ENCODE measurements around the gene HSP90AB1. TPM values are rescaled to one million over a fixed set of nuclear protein-coding genes. Genes with fewer than 3 reads are reported as not detected.

Gene HSP90AB1
- total RNA-seq, 3 donors from 2014 or later: 322 to 593 (median 399) TPM

DNA sequence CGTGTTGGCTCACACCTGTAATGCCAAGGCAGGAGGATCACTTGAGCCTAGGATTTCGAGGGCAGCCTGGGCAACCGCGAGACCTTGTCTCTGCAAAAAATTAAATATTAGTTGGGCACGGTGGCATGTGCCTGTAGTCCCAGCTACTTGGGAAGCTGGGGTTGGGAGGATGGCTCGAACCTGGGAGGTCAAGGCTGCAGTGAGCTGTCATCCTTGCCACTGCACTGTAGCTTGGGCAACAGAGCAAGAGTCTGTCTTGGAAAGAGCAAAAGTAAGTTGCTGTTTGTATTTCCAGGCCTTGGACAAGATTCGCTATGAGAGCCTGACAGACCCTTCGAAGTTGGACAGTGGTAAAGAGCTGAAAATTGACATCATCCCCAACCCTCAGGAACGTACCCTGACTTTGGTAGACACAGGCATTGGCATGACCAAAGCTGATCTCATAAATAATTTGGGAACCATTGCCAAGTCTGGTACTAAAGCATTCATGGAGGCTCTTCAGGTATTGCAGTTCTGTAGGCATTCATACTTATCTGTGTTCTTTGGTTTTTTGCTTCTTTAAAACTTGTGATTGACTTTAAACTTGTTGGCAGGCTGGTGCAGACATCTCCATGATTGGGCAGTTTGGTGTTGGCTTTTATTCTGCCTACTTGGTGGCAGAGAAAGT, 2.3 kb downstream of the HSP90AB1 start:
- intact Hi-C loops (cut with DNase I, micrococcal nuclease): no loop called here
- Histone ChIP-seq H3K9me3 (no peaks in the 10 kb centered on the region), H3K4me1 (ENCODE audit: low read depth) (peaks cover 15% of the 10 kb centered on the region), H3K4me3 (no peak overlapping the region), H3K36me3 (ENCODE audit: low read depth) (peaks cover 25% of the 10 kb centered on the region)
- no peak for ATAC-seq
- TF ChIP-seq, protein P1, sequence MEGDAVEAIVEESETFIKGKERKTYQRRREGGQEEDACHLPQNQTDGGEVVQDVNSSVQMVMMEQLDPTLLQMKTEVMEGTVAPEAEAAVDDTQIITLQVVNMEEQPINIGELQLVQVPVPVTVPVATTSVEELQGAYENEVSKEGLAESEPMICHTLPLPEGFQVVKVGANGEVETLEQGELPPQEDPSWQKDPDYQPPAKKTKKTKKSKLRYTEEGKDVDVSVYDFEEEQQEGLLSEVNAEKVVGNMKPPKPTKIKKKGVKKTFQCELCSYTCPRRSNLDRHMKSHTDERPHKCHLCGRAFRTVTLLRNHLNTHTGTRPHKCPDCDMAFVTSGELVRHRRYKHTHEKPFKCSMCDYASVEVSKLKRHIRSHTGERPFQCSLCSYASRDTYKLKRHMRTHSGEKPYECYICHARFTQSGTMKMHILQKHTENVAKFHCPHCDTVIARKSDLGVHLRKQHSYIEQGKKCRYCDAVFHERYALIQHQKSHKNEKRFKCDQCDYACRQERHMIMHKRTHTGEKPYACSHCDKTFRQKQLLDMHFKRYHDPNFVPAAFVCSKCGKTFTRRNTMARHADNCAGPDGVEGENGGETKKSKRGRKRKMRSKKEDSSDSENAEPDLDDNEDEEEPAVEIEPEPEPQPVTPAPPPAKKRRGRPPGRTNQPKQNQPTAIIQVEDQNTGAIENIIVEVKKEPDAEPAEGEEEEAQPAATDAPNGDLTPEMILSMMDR (IDR thresholded peaks at IDR 0.05): no peak
- DNase-seq: no peak

DNA sequence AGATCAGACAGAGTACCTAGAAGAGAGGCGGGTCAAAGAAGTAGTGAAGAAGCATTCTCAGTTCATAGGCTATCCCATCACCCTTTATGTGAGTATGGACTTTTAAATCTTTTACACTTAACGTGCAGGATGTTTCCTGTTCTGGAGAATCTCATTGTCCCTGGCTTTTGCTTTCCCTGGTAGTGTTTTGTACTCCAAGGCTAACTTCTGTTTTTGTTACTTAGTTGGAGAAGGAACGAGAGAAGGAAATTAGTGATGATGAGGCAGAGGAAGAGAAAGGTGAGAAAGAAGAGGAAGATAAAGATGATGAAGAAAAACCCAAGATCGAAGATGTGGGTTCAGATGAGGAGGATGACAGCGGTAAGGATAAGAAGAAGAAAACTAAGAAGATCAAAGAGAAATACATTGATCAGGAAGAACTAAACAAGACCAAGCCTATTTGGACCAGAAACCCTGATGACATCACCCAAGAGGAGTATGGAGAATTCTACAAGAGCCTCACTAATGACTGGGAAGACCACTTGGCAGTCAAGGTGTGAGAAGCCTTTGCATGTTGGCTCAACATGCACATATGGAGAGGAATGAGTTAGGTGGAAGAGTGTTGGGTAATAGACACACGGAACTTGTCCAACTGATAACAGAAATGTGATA, 3.3 kb downstream of the HSP90AB1 start:
- DNase-seq (no peak), ATAC-seq (no peak)
- no peaks in the 10 kb centered on the region for H3K9me3 ChIP-seq
- peaks cover 15% of the 10 kb centered on the region for H3K4me1 ChIP-seq (ENCODE audit: low read depth)
- peaks cover 26% of the 10 kb centered on the region for H3K36me3 ChIP-seq (ENCODE audit: low read depth)
- intact Hi-C loops (cut with DNase I, micrococcal nuclease): no loop called here
- no peak overlapping the region for H3K4me3 ChIP-seq
- TF ChIP-seq, protein P1 (IDR thresholded peaks at IDR 0.05): no peak

DNA sequence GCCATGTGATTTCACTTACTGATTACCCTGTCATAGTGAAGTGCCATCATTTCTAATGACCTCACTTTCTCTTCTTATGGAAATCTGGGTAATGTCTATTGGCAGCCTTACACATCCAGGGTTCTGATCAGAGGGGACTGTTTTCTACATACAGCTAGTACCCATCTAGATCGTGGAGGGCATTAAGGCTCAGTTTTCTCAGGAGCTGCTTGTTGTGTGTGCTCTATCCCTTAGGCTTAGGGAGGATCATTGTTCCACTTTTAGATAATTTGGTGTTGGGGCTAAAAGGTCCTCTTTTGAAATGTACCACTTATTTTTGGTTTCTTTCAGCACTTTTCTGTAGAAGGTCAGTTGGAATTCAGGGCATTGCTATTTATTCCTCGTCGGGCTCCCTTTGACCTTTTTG, 3.8 kb downstream of the HSP90AB1 start:
- no peak for ATAC-seq

DNA sequence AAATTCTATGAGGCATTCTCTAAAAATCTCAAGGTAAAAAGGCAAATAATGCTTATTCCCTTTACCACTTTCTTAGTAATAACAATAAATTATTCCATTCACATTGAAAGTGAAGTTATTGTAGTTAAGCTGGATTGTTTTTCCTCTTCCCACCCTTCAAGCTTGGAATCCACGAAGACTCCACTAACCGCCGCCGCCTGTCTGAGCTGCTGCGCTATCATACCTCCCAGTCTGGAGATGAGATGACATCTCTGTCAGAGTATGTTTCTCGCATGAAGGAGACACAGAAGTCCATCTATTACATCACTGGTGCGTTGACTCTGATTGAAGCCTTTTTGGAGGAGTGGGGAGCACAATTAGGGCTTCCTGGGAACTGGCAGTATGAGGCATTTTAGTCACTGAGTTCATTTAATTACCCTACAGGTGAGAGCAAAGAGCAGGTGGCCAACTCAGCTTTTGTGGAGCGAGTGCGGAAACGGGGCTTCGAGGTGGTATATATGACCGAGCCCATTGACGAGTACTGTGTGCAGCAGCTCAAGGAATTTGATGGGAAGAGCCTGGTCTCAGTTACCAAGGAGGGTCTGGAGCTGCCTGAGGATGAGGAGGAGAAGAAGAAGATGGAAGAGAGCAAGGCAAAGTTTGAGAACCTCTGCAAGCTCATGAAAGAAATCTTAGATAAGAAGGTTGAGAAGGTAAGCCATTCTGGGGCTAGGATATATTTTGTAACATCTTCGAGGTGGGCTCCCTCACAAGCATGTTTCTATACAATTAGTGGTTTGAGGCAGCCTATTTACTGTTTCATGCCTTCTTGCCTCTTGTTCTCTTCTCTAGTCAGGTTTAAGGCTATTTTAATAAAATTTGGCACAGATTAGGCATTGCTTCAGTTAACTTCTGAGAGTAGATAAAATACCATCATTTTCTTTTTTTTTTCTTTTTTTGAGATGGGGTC, 4.9 kb downstream of the HSP90AB1 start:
- Histone ChIP-seq H3K4me1 (ENCODE audit: low read depth) (peaks cover 26% of the 10 kb centered on the region), H3K9me3 (no peaks in the 10 kb centered on the region), H3K36me3 (ENCODE audit: low read depth) (peaks cover 26% of the 10 kb centered on the region), H3K4me3 (no peak overlapping the region)
- no peak for DNase-seq
- intact Hi-C loops (cut with DNase I, micrococcal nuclease): no loop called here
- TF ChIP-seq, protein P1 (IDR thresholded peaks at IDR 0.05): no peak
- no peak for ATAC-seq

More for the DNA sequence above, 3.8 kb downstream of the HSP90AB1 start:
- Histone ChIP-seq H3K4me1 (ENCODE audit: low read depth) (peaks cover 15% of the 10 kb centered on the region), H3K36me3 (ENCODE audit: low read depth) (peaks cover 26% of the 10 kb centered on the region), H3K9me3 (no peaks in the 10 kb centered on the region), H3K4me3 (no peak overlapping the region)
- intact Hi-C loops (cut with DNase I, micrococcal nuclease): no loop called here
- no peak for DNase-seq
- TF ChIP-seq, protein P1 (IDR thresholded peaks at IDR 0.05): no peak

DNA sequence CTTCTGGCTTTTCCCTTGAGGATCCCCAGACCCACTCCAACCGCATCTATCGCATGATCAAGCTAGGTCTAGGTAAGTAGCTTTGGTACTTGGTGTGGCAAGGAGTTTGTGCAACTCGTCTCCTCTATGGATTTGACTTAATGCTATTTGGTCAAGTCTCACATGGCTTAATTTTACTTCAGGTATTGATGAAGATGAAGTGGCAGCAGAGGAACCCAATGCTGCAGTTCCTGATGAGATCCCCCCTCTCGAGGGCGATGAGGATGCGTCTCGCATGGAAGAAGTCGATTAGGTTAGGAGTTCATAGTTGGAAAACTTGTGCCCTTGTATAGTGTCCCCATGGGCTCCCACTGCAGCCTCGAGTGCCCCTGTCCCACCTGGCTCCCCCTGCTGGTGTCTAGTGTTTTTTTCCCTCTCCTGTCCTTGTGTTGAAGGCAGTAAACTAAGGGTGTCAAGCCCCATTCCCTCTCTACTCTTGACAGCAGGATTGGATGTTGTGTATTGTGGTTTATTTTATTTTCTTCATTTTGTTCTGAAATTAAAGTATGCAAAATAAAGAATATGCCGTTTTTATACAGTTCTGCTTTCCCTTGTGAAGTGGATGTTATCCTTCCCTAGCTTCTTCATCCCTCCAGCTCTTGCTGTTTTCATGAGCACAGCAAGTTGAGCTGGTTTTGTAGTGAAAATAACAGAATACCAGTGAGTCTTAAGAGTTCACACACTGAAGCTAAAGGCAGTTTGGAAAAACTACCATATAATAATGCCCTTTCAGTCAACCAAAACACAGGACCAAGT, 6.6 kb downstream of the HSP90AB1 start:
- Histone ChIP-seq H3K4me3 (no peak overlapping the region), H3K9me3 (no peaks in the 10 kb centered on the region), H3K36me3 (ENCODE audit: low read depth) (peaks cover 26% of the 10 kb centered on the region), H3K4me1 (ENCODE audit: low read depth) (peaks cover 26% of the 10 kb centered on the region)
- ATAC-seq (no peak), DNase-seq (peak in 1 of 3 donors; percentile 76)
- intact Hi-C loops (cut with DNase I, micrococcal nuclease): no loop called here
- TF ChIP-seq, protein P1 (IDR thresholded peaks at IDR 0.05): no peak

All from mucosa of descending colon (tissue), 3 donors.